GM12874 (cell line): ENCODE results near the gene METAP1D.

Experiments used
- TF ChIP-seq, protein P1 (sequence below): IDR thresholded peaks from 2 replicates; pipeline ENCODE4 v1.5.1; 2011; ENCODE audit warnings: low read depth, mild to moderate bottlenecking, control low read depth, low read length, moderate library complexity; ENCODE audit not compliant: insufficient read depth

Gene METAP1D

DNA sequence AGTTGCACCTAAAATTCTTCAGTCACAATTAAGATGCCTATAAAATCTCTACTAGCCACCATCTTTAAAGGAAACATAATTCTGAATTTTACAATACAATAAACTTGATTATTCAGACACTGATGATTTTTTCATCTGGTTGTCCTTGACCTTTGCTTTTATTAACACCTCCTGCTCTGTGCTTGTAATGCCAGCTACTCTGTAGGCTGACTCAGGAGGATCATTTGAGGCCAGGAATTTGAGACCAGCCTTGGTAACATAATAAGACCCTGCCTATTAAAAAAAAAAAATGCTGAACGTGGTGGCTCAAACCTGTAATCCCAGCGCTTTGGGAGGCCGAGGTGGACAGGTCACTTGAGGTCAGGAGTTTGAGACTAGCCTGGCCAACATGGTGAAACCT lies 39.2 kb upstream of the METAP1D start:
- TF ChIP-seq, protein P1, sequence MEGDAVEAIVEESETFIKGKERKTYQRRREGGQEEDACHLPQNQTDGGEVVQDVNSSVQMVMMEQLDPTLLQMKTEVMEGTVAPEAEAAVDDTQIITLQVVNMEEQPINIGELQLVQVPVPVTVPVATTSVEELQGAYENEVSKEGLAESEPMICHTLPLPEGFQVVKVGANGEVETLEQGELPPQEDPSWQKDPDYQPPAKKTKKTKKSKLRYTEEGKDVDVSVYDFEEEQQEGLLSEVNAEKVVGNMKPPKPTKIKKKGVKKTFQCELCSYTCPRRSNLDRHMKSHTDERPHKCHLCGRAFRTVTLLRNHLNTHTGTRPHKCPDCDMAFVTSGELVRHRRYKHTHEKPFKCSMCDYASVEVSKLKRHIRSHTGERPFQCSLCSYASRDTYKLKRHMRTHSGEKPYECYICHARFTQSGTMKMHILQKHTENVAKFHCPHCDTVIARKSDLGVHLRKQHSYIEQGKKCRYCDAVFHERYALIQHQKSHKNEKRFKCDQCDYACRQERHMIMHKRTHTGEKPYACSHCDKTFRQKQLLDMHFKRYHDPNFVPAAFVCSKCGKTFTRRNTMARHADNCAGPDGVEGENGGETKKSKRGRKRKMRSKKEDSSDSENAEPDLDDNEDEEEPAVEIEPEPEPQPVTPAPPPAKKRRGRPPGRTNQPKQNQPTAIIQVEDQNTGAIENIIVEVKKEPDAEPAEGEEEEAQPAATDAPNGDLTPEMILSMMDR, result no peak

DNA sequence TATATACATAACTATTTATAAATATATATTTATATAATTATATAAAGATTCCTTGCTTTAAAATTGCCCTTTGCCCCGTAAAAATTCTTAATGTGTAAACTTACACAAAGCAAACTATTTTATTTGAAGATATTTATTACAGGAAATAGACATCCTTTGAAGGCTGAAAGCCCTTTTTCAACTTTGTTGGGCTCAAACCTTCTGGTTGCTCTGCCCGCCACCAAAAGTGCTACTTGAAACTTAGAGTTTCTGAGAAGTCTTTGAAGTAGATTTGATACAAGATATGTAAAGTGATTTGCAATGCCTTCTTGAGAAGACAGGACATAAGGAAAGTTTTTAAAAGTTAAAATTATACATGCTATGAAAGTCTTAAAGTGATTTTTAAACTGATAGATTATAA lies 36.6 kb upstream of the METAP1D start:
- TF ChIP-seq, protein P1, result no peak

DNA sequence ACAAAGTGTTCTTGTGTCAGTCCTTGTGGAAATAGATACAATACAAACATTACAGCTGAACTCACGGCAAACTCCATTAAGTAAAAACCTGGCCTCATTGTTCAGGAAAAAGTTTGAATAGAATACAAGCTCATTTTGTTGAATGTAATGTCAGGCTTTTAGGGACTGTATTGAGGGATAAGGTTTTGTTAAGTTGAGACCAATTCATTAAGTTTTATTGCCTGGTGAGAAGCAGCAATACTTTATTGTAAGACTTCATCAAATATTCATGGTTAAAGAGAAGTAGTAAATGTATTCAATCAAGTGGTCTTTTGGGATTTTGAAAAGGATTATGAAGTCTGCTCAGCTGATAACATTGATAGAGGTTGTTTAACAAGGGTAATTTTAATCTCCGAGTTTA lies 35.4 kb upstream of the METAP1D start:
- TF ChIP-seq, protein P1, result no peak

DNA sequence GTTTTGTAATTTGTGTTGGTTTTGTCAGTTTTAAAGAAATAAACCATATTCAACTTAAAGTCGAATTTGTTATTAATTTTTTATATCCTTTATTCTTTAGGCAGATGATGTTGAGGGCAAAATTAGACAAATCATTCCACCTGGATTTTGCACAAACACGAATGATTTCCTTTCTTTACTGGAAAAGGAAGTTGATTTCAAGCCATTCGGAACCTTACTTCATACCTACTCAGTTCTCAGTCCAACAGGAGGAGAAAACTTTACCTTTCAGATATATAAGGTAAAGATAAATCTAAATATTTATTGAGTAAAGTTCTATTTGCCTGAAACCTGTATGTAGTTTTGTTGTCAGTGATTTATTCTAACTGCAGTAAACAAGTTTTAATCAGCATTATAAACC lies 34.5 kb upstream of the METAP1D start:
- TF ChIP-seq, protein P1, result no peak

DNA sequence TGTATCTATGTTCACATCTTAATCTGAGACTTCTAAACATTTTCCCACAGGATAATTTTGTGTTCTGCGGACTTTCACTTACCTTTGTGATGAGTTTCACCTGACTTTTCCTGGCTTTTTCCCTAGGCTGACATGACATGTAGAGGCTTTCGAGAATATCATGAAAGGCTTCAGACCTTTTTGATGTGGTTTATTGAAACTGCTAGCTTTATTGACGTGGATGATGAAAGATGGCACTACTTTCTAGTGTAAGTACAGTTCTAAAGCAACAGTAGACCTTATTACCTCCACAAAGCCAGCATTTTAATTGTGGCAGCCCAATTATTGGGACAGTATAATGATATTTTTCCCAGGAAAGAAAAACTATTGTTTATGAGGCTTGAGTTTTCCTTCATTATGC lies 34.1 kb upstream of the METAP1D start:
- TF ChIP-seq, protein P1, result no peak

DNA sequence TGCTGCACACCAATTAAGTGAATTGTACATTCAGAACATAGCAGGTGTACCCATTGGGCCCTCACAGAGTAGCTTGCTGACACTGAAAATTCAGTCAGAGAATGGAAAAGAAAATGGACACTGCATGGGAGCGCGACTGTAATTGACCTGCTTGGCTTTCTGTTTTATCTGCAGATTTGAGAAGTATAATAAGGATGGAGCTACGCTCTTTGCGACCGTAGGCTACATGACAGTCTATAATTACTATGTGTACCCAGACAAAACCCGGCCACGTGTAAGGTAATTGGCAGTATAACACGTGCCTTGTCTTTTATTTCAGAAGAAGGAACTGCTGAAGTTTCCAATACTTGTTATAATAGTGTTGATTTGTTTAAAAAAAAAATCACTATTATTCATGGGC lies 33.5 kb upstream of the METAP1D start:
- TF ChIP-seq, protein P1, result no peak

DNA sequence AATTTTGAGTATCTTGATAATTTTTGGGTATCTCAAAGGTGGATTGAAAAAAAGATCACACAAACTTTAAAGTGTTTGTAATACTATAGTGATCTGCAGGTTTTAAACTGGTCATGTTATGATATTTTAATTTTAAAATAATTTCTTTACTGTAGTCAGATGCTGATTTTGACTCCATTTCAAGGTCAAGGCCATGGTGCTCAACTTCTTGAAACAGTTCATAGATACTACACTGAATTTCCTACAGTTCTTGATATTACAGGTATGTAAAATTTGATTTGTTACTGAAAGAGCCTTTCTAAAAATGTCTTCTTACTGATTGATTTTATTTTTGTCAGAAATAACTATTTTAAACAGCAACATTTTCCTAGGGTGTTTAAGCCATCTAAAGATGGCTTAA lies 33.1 kb upstream of the METAP1D start:
- TF ChIP-seq, protein P1, result no peak

DNA sequence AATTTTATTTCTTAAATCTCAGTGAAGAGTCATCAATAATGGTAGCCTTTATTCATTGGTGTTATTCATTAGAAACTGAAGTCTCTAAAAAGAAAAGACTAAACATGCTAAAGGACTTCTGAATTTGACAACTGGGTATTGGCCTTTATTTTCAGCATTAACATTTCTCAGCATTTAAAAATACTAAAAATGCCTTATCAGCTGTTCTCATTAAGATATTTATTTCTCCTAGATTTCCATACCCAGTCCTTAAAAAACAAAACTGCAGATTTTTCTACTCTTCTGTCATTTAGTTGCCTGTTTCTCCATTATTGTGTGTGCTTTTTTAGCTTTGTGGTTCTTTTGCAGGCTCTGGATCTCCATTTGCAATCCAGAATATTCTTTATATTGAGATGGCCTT lies 31.2 kb upstream of the METAP1D start:
- TF ChIP-seq, protein P1, result no peak
